ENCODE results near the gene PTPN20.
"Not testable (repeated sequence)": the region's sequence is repeated elsewhere in the genome, so short reads cannot be mapped to it uniquely, and the experiment has no call there.

- TF ChIP-seq CTCF (IDR thresholded peaks at IDR 0.05; ENCODE audit: low read length); EZH2 (IDR thresholded peaks at IDR 0.05; ENCODE audit: borderline replicate concordance, low read length): not testable (repeated sequence)
Observed at GRCh38 chr10:46907185-46908117, 3.8 kb upstream of the PTPN20 start.
